Islet precursor cell (in vitro differentiated cells): ENCODE results near the gene MYMX.

Experiments used
- DNase-seq: peaks from one replicate; pipeline ENCODE4 v3.0.0-alpha.2; 2018

MYMX gene

DNA sequence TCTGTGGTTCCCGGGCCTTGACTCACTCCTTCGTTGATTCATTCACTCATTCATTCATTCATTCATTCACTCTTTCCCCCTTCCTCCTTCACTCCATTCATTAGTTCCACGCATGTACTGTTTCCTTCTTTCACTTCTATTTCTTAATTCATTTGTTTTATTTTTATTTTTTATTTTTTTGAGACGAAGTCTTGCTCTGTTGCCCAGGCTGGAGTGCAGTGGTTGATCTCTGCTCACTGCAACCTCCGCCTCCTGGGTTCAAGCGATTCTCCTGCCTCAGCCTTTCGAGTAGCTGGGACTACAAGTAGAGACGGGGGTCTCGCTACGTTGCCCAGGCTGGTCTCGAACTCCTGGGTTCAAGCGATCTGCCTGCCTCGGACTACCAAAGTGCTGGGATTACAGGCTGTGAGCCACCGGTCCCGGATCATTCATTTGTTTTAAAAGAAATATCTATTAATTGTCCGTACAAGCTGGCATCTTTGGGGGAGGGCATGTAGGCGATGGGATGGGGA lies 49.1 kb downstream of the MYMX start:
- DNase-seq: no peak

DNA sequence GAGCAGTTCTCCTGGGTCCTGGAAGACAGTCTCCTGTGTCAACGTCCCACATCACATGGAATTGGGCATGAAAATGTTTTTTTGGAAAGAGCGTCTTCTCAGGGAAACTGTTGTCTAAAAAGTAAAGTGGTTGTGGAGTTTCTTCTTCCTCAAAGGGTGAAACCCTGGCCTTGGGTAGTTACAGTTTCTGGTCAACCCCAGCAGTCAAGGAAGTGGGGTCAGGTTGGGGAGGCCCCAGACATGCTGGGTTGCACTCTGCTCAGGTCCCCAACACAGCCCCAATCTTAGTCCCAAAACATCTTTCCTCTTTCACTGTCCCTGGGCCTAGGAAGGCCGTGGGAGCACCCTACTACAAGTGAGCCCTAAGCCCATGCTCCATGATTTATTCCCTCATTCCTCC lies 49.6 kb downstream of the MYMX start:
- DNase-seq: no peak

DNA sequence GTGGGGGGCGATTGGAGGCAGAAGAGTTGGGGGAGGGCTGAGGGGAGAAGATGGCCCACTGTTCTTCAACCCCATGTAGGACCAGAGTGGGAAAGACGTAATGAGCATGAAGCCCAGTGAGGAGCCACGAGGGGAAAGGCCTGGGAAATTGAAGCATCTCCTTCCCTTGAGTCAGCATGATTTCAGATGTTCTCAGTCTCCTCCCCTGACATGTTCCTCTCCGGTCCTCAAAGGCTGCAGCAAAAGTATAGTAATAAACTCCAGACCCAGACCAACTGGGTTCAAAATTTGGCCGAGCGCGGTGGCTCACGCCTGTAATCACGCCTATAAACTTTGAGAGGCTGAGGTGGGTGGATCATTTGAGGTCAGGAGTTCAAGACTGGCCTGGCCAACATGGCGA lies 50.5 kb downstream of the MYMX start:
- no peak for DNase-seq
